GM18867 (cell line): ENCODE data around the gene PADI1.

Experiments used
- ATAC-seq: cut with Tn5 transposase; IDR thresholded peaks from one replicate; pipeline ENCODE4 v1.9.1; 2021; ENCODE audit warnings: mild to moderate bottlenecking, moderate library complexity; ENCODE audit not compliant: unreplicated experiment

Gene PADI1

GRCh38 chr1:17196496-17197185, 8.3 kb upstream of the PADI1 start:
- ATAC-seq = no peak

GRCh38 chr1:17197696-17198095, 7.2 kb upstream of the PADI1 start:
- ATAC-seq = no peak

- no peak for ATAC-seq
These were observed 6.3 kb upstream of the PADI1 start for GRCh38 chr1:17198476-17199258.

GRCh38 chr1:17199267-17200044, 5.5 kb upstream of the PADI1 start:
- no peak for ATAC-seq

- no peak for ATAC-seq
These were observed 4.7 kb upstream of the PADI1 start for GRCh38 chr1:17200246-17200645.

GRCh38 chr1:17200756-17201155, 4.2 kb upstream of the PADI1 start:
- ATAC-seq = no peak

GRCh38 chr1:17201201-17202021, 3.5 kb upstream of the PADI1 start:
- ATAC-seq = no peak

- ATAC-seq = no peak
These were observed 724 bp downstream of the PADI1 start for GRCh38 chr1:17205652-17206051.

GRCh38 chr1:17206196-17206595, 1.3 kb downstream of the PADI1 start:
- no peak for ATAC-seq

- no peak for ATAC-seq
These were observed 2.1 kb downstream of the PADI1 start for GRCh38 chr1:17207046-17207445.

GRCh38 chr1:17207540-17207939, 2.6 kb downstream of the PADI1 start:
- ATAC-seq = no peak

- no peak for ATAC-seq
These were observed 3.1 kb downstream of the PADI1 start for GRCh38 chr1:17207966-17208418.

GRCh38 chr1:17208546-17208945, 3.6 kb downstream of the PADI1 start:
- ATAC-seq = no peak

GRCh38 chr1:17209430-17209829, 4.5 kb downstream of the PADI1 start:
- ATAC-seq = no peak

GRCh38 chr1:17210176-17210575, 5.2 kb downstream of the PADI1 start:
- ATAC-seq = no peak

GRCh38 chr1:17211377-17211776, 6.4 kb downstream of the PADI1 start:
- ATAC-seq = no peak

GRCh38 chr1:17212009-17212408, 7.1 kb downstream of the PADI1 start:
- no peak for ATAC-seq

- no peak for ATAC-seq
These were observed 7.7 kb downstream of the PADI1 start for GRCh38 chr1:17212487-17213121.

GRCh38 chr1:17213148-17213781, 8.3 kb downstream of the PADI1 start:
- no peak for ATAC-seq

- no peak for ATAC-seq
These were observed 8.8 kb downstream of the PADI1 start for GRCh38 chr1:17213782-17214148.
